Hepatic stellate cell (primary cell): ENCODE measurements around the gene UBE2L5.

ENCODE experiments used
- DNase-seq: peaks from one replicate; pipeline ENCODE4 v3.0.0; 2011; ENCODE audit warnings: low spot score

Gene UBE2L5

GRCh38 chr13:30422054-30422839 lies at the start of gene UBE2L5:
Gene UBE2L5 (plus strand): TSS chr13:30422493. CDS start chr13:30427991, 5,498 bp downstream.
- peak; percentile 38 for DNase-seq

GRCh38 chr13:30373727-30374126 lies 48.6 kb upstream of the UBE2L5 start:
- no peak for DNase-seq

- DNase-seq: no peak
Observed at GRCh38 chr13:30375265-30375835, 46.9 kb upstream of the UBE2L5 start.

GRCh38 chr13:30376426-30377311 lies 45.6 kb upstream of the UBE2L5 start:
- DNase-seq: no peak

GRCh38 chr13:30377312-30377685 lies 45.0 kb upstream of the UBE2L5 start:
- no peak for DNase-seq

- DNase-seq: no peak
Observed at GRCh38 chr13:30378191-30378590, 44.1 kb upstream of the UBE2L5 start.

GRCh38 chr13:30381049-30381448 lies 41.2 kb upstream of the UBE2L5 start:
- no peak for DNase-seq

GRCh38 chr13:30382836-30383525 lies 39.3 kb upstream of the UBE2L5 start:
- no peak for DNase-seq

GRCh38 chr13:30388406-30389283 lies 33.6 kb upstream of the UBE2L5 start:
- no peak for DNase-seq

GRCh38 chr13:30391956-30392680 lies 30.2 kb upstream of the UBE2L5 start:
- DNase-seq: no peak

GRCh38 chr13:30392681-30393045 lies 29.6 kb upstream of the UBE2L5 start:
- DNase-seq: no peak

GRCh38 chr13:30394751-30395191 lies 27.5 kb upstream of the UBE2L5 start:
- DNase-seq: no peak

GRCh38 chr13:30395192-30396158 lies 26.8 kb upstream of the UBE2L5 start:
- DNase-seq: peak; percentile 66

GRCh38 chr13:30396434-30397075 lies 25.7 kb upstream of the UBE2L5 start:
- no peak for DNase-seq

GRCh38 chr13:30398601-30399072 lies 23.7 kb upstream of the UBE2L5 start:
- no peak for DNase-seq

GRCh38 chr13:30400376-30400775 lies 21.9 kb upstream of the UBE2L5 start:
- no peak for DNase-seq

- no peak for DNase-seq
Observed at GRCh38 chr13:30401347-30401746, 20.9 kb upstream of the UBE2L5 start.

GRCh38 chr13:30403456-30403855 lies 18.8 kb upstream of the UBE2L5 start:
- no peak for DNase-seq

GRCh38 chr13:30404207-30404606 lies 18.1 kb upstream of the UBE2L5 start:
- no peak for DNase-seq
